GM23248 (cell line): Measurements from ENCODE around the gene KIFC3. TPM values are rescaled to one million over a fixed set of nuclear protein-coding genes. Genes with fewer than 3 reads are reported as not detected.
"Not testable (repeated sequence)": the region's sequence is repeated elsewhere in the genome, so short reads cannot be mapped to it uniquely, and the experiment has no call there.

Experiments
- DNase-seq: peaks from one replicate; pipeline ENCODE4 v3.0.0-alpha.2; 2015
- H2AFZ ChIP-seq: fragments of 200-600 bp; sonication (generic); 2 replicates; pipeline ENCODE4 v1.6.1; 2016; ENCODE audit warnings: antibody characterized with exemption
- H3F3A ChIP-seq: fragments of 200-600 bp; sonication (generic); 2 replicates; pipeline ENCODE4 v1.6.1; 2016; ENCODE audit warnings: mild to moderate bottlenecking, antibody characterized with exemption, mixed run types; ENCODE audit not compliant: insufficient read depth
- H3K27ac ChIP-seq: fragments of 200-600 bp; sonication (generic); 2 replicates; pipeline ENCODE4 v1.5.1; 2016; ENCODE audit warnings: mild to moderate bottlenecking
- H3K27me3 ChIP-seq: fragments of 200-600 bp; sonication (generic); replicated peaks from 2 replicates; pipeline ENCODE4 v1.6.1; 2016; ENCODE audit warnings: mild to moderate bottlenecking; ENCODE audit not compliant: insufficient read depth
- H3K36me3 ChIP-seq: fragments of 200-600 bp; sonication (generic); 2 replicates; pipeline ENCODE4 v1.6.1; 2016; ENCODE audit warnings: low read depth, mild to moderate bottlenecking
- H3K4me1 ChIP-seq: fragments of 200-600 bp; sonication (generic); 2 replicates; pipeline ENCODE4 v1.6.1; 2016; ENCODE audit warnings: mild to moderate bottlenecking; ENCODE audit not compliant: insufficient read depth
- H3K4me2 ChIP-seq: fragments of 200-600 bp; sonication (generic); one replicate; pipeline ENCODE4 v1.6.1; 2016; ENCODE audit warnings: mild to moderate bottlenecking; ENCODE audit not compliant: unreplicated experiment
- H3K4me3 ChIP-seq: fragments of 200-600 bp; sonication (generic); 2 replicates; pipeline ENCODE4 v1.5.1; 2016; ENCODE audit warnings: mild to moderate bottlenecking
- H3K79me2 ChIP-seq: fragments of 200-600 bp; sonication (generic); 2 replicates; pipeline ENCODE4 v1.6.1; 2016; ENCODE audit warnings: mild to moderate bottlenecking; ENCODE audit not compliant: insufficient read depth
- H3K9ac ChIP-seq: fragments of 200-600 bp; sonication (generic); 2 replicates; pipeline ENCODE4 v1.6.1; 2016; ENCODE audit warnings: mild to moderate bottlenecking
- H3K9me2 ChIP-seq: fragments of 200-600 bp; sonication (generic); 2 replicates; pipeline ENCODE4 v1.6.1; 2016; ENCODE audit warnings: mixed run types, mild to moderate bottlenecking, moderate library complexity; ENCODE audit not compliant: insufficient read depth
- H3K9me3 ChIP-seq: fragments of 200-600 bp; sonication (generic); one replicate; pipeline ENCODE4 v1.6.1; 2017; ENCODE audit warnings: low read depth
- H4K20me1 ChIP-seq: fragments of 200-600 bp; sonication (generic); 2 replicates; pipeline ENCODE4 v1.6.0; 2016; ENCODE audit not compliant: insufficient read depth
- EZH2 ChIP-seq: fragments of 200-600 bp; sonication (generic); IDR thresholded peaks from 2 replicates; pipeline ENCODE4 v1.6.1; 2018; ENCODE audit warnings: antibody characterized with exemption, mild to moderate bottlenecking; ENCODE audit not compliant: insufficient read depth, poor library complexity, severe bottlenecking
- EZH2phosphoT487 ChIP-seq: fragments of 200-600 bp; sonication (generic); IDR thresholded peaks from 2 replicates; pipeline ENCODE4 v1.6.1; 2018; ENCODE audit warnings: antibody characterized with exemption, moderate library complexity, mild to moderate bottlenecking, low read depth; ENCODE audit not compliant: insufficient read depth
- WGBS, 2 experiments: methylation state at CpG; one replicate each; pipeline ENCODE4 v1.1.6; 2015 to 2017; ENCODE audit warnings: low lambda C conversion rate in 2 of 2, low coverage in 1 of 2; ENCODE audit errors: missing lambda C conversion rate in 2 of 2; 5-methylcytosine and 5-hydroxymethylcytosine counted together
- in situ Hi-C: fragments of 300-500 bp; cut with MboI; formaldehyde crosslinking; loops from 2 replicates; pipeline ENCODE4 v1.15.0; 2020
- polyA plus RNA-seq: library from polyadenylated mRNA; unstranded; fragments of >200 nt; fragmentation: Nextera tagmentation; extraction: Ambion mirVana; gene quantifications from 2 replicates; pipeline ENCODE4 v1.2.1, GENCODE V29; 2016
- total RNA-seq: library from RNA; depleted of rRNA; stranded (reverse); fragments of >200 nt; shearing (Covaris generic); gene quantifications from 2 replicates; pipeline ENCODE4 v1.2.3, GENCODE V29; 2014

Gene KIFC3
- total and polyA plus RNA-seq, 2 experiments from 2014 or later = 27.0 to 65.3 TPM

DNA sequence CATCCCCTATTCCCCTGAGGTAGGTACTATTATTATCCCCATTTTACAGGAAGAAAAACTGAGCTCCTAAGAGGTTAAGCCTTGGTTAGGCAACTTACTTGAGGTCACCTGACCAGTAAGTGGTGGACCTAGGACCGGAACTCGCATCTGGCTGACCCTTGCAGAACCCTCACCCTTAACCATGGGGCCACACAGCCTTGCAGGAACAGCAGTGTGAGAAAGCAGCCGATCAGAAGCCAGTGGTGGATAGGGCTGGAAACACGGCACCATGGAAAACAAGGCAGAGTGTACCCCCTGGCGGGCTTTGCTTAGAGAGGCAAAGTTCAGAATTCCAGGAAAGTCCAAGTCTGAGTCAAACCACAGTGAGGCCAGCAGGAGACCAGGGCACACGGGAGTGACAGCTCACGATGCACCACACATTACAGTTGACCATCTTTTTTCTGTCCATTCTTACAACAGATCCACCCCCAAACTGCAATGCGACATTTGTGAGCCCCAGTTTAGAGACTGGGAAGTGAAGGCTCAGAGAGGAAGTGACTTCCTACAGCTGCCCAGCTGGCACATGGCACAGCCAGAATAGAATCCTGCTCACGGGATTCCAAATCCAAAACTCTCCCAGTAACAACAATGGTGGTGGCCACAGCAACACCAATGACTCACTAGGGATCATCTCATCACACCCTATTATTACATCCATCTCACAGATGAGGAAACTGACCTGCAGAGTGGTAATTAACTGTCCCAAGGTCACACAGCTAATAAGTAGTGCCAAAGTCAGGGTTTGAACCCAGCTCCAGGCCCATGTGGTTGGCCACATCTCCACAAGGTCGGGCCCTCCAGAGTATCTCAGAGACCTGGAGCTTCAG is 20.3 kb downstream of the KIFC3 start:
- Histone ChIP-seq H3K27me3 (no peaks in the 10 kb centered on the region), H3K4me2 (no peak overlapping the region), H3K9me3 (no peaks in the 10 kb centered on the region), H3K4me1 (no peaks in the 10 kb centered on the region), H3K27ac (peak overlapping the region; percentile 17; the same call in 1 of the 2 replicates), H3K9me2 (no peaks in the 10 kb centered on the region), H2AFZ (no peak overlapping the region), H3K4me3 (no peak overlapping the region), H3K36me3 (no peaks in the 10 kb centered on the region), H4K20me1 (no peaks in the 10 kb centered on the region), H3K79me2 (peaks cover 11% of the 10 kb centered on the region; the same call in 1 of the 2 replicates), H3K9ac (no peak overlapping the region), H3F3A (peaks cover 5% of the 10 kb centered on the region; the same call in 1 of the 2 replicates)
- in situ Hi-C loops = no loop called here
- TF ChIP-seq EZH2 (no peak), EZH2phosphoT487 (no peak)
- WGBS, 2 experiments = 90 to 91% methylated on average over 10 of the region's 10 CpGs
- DNase-seq = peak; percentile 76

DNA sequence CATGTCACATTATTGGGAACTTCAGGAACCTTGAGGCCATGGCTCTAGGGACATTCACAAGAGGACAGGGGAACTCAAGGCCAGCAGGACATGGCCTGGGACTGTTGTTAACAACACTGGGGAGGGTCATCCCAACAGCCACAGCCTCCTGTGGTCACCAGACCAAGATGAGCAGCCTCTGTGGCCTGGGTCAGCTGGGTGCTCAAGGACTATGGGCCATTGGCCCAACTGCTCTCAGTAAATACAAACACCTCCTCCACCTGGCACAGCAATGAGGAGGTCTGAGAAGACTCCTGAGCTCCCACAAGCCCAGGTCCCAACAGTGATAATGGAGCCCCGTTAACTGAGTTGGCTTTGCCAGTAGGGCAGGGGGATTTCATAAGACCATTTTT is 20.9 kb downstream of the KIFC3 start:
- no peak overlapping the region for H2AFZ ChIP-seq
- no peaks in the 10 kb centered on the region for H3K9me3 ChIP-seq
- H3K36me3 ChIP-seq = peaks cover 5% of the 10 kb centered on the region; the same call in 1 of the 2 replicates
- H4K20me1 ChIP-seq = no peaks in the 10 kb centered on the region
- in situ Hi-C loops = no loop called here
- H3K4me1 ChIP-seq = no peaks in the 10 kb centered on the region
- no peaks in the 10 kb centered on the region for H3K27me3 ChIP-seq
- H3K9ac ChIP-seq = no peak overlapping the region
- no peak overlapping the region for H3K27ac ChIP-seq
- WGBS, 2 experiments = 100% methylated on average over 1 of the region's 1 CpG
- H3K4me2 ChIP-seq = no peak overlapping the region
- H3K9me2 ChIP-seq = no peaks in the 10 kb centered on the region
- H3F3A ChIP-seq = peaks cover 5% of the 10 kb centered on the region; the same call in 1 of the 2 replicates
- no peak overlapping the region for H3K4me3 ChIP-seq
- no peak for DNase-seq
- H3K79me2 ChIP-seq = peaks cover 11% of the 10 kb centered on the region; the same call in 1 of the 2 replicates
- no peak for TF ChIP-seq EZH2phosphoT487
- no peak for TF ChIP-seq EZH2

DNA sequence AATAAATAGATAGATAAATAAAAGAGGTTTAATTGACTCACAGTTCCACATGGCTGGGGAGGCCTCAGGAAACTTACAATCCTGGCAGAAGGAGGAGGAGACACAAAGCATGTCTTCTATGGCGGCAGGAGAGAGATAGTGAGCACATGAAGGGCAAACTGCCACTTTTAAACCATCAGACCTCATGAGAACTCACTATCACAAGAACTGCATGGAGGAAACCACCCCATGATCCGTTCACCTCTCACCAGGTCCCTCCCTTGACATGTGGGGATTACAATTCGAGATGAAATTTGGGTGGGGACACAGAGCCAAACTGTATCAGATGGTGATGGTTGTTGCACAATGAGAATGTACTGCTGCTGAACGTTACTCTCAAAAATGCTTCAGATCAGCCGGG is 22.5 kb downstream of the KIFC3 start:
- H2AFZ ChIP-seq, H3K9me3 ChIP-seq, H3K27me3 ChIP-seq, H3K4me1 ChIP-seq, H3K36me3 ChIP-seq, H3K4me3 ChIP-seq, in situ Hi-C loops, DNase-seq, H3K4me2 ChIP-seq, H3K27ac ChIP-seq, H3K9me2 ChIP-seq, H4K20me1 ChIP-seq, H3F3A ChIP-seq, H3K9ac ChIP-seq: not testable (repeated sequence)
- 95 to 96% methylated on average over 5 of the region's 5 CpGs for WGBS, 2 experiments
- peaks cover 11% of the 10 kb centered on the region; the same call in 1 of the 2 replicates for H3K79me2 ChIP-seq

DNA sequence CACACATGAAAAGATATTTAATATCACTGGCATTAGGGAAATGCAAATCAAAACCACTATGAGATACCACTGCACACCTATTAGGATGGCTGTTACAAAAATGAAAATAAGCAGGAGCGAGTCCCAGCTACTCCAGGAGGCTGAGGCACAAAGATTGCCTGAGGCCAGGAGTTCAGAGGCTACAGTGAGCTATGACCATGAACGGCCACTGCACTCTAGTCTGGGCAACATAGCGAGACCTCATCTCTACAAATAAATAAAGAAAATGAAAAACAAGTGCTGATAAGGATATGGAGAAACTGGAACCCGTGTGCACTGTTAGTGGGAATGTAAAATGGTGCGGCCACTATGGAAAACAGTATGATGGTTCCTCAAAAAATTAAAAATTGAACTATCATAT is 23.6 kb downstream of the KIFC3 start:
- H3K9me2 ChIP-seq = no peaks in the 10 kb centered on the region
- no peak for TF ChIP-seq EZH2
- TF ChIP-seq EZH2phosphoT487 = no peak
- in situ Hi-C loops = no loop called here
- H3K4me1 ChIP-seq = no peaks in the 10 kb centered on the region
- no peak overlapping the region for H3K4me3 ChIP-seq
- H3K9ac ChIP-seq = no peak overlapping the region
- H3K9me3 ChIP-seq = no peaks in the 10 kb centered on the region
- H3F3A ChIP-seq = peaks cover 5% of the 10 kb centered on the region; the same call in 1 of the 2 replicates
- peaks cover 6% of the 10 kb centered on the region; the same call in 1 of the 2 replicates for H3K36me3 ChIP-seq
- 88 to 90% methylated on average over 5 of the region's 5 CpGs for WGBS, 2 experiments
- H4K20me1 ChIP-seq = no peaks in the 10 kb centered on the region
- no peak for DNase-seq
- H3K27me3 ChIP-seq = no peaks in the 10 kb centered on the region
- no peak overlapping the region for H2AFZ ChIP-seq
- H3K79me2 ChIP-seq = peaks cover 11% of the 10 kb centered on the region; the same call in 1 of the 2 replicates
- no peak overlapping the region for H3K4me2 ChIP-seq
- no peak overlapping the region for H3K27ac ChIP-seq
